Panc1 (cell line): ENCODE measurements around the gene TM2D1. TPM values are rescaled to one million over a fixed set of nuclear protein-coding genes. Genes with fewer than 3 reads are reported as not detected.

ENCODE experiments used
- ATAC-seq: fragments of 200-7000 bp; cut with Tn5 transposase; 2 replicates; pipeline ENCODE4 v1.9.1; 2020; ENCODE audit warnings: mild to moderate bottlenecking, moderate library complexity
- BruUV-seq: library from RNA; stranded (reverse); fragments of 400-500 nt; replicated peaks from 2 replicates; lab custom pipeline; 2021; lab: Mats Ljungman, UMichigan
- CTCF ChIA-PET: fragments of 300-600 bp; sonication (Branson Sonifier 250); formaldehyde crosslinking; loops from one replicate; lab custom pipeline; 2022; ENCODE audit warnings: antibody characterized with exemption; lab: Charles Lee
- POLR2A ChIA-PET: fragments of 300-600 bp; sonication (Branson Sonifier 250); formaldehyde crosslinking; loops from one replicate; lab custom pipeline; 2022; ENCODE audit warnings: antibody characterized with exemption; lab: Charles Lee
- DNase-seq: peaks from one replicate; pipeline ENCODE4 v3.0.0-alpha.2; 2010; ENCODE audit warnings: low read depth, low spot score
- H3K27ac ChIP-seq: 2 replicates; pipeline ENCODE4 v1.5.1; 2011; ENCODE audit warnings: mild to moderate bottlenecking, low read length, inconsistent platforms
- H3K27me3 ChIP-seq: fragments of 200-500 bp; sonication (Bioruptor generic); 2 replicates; pipeline ENCODE4 v1.6.0; 2014; ENCODE audit warnings: low read length, inconsistent platforms; ENCODE audit not compliant: control insufficient read depth, insufficient read depth
- H3K36me3 ChIP-seq: fragments of 200-500 bp; sonication (Bioruptor generic); 2 replicates; pipeline ENCODE4 v1.5.1; 2014; ENCODE audit warnings: inconsistent platforms, mild to moderate bottlenecking, low read length, moderate library complexity; ENCODE audit not compliant: control insufficient read depth, insufficient read depth
- H3K4me1 ChIP-seq: 2 replicates; pipeline ENCODE4 v1.5.1; 2011; ENCODE audit warnings: inconsistent platforms, mild to moderate bottlenecking, low read length, moderate library complexity; ENCODE audit not compliant: control insufficient read depth, insufficient read depth
- H3K4me3 ChIP-seq, 2 experiments: 2 replicates each; pipeline ENCODE4 v1.5.1; 2011 to 2012; ENCODE audit warnings: low read depth in 2 of 2, low read length in 2 of 2, mild to moderate bottlenecking in 2 of 2, inconsistent platforms in 1 of 2, moderate library complexity in 1 of 2
- H3K9me3 ChIP-seq: fragments of 200-500 bp; sonication (Bioruptor generic); 2 replicates; pipeline ENCODE4 v1.5.1; 2014; ENCODE audit warnings: low read depth, mild to moderate bottlenecking, inconsistent platforms, low read length, moderate library complexity; ENCODE audit not compliant: control insufficient read depth, insufficient read depth
- CTCF ChIP-seq: fragments of 450-650 bp; IDR thresholded peaks from 2 replicates; pipeline ENCODE4 v1.5.1; 2017; ENCODE audit warnings: mild to moderate bottlenecking
- POLR2AphosphoS5 ChIP-seq: IDR thresholded peaks from 2 replicates; pipeline ENCODE4 v1.6.1; 2012; ENCODE audit warnings: mild to moderate bottlenecking, low read depth, low read length, moderate library complexity
- REST ChIP-seq, 2 experiments: IDR thresholded peaks; 2 replicates each; pipeline ENCODE4 v1.6.1; 2011 to 2012; ENCODE audit warnings: low read depth in 2 of 2, control low read depth in 1 of 2, low read length in 1 of 2, mild to moderate bottlenecking in 1 of 2, moderate library complexity in 1 of 2; ENCODE audit not compliant: insufficient read depth in 1 of 2
- SIN3A ChIP-seq: IDR thresholded peaks from 2 replicates; pipeline ENCODE4 v1.6.1; 2012; ENCODE audit warnings: low read depth, mild to moderate bottlenecking, low read length, moderate library complexity, borderline replicate concordance; ENCODE audit not compliant: insufficient read depth
- TCF7L2 ChIP-seq: IDR thresholded peaks from 2 replicates; pipeline ENCODE4 v1.6.1; 2011; ENCODE audit warnings: mild to moderate bottlenecking, low read depth, low read length, inconsistent platforms
- in situ Hi-C: cut with HindIII; loops from 2 replicates; pipeline ENCODE4 v1.10.0; 2016; ENCODE audit warnings: low sequenced_read_pairs, low pct_unique_long_range_greater_than_20kb
- intact Hi-C: fragments of 100-400 bp; cut with micrococcal nuclease; formaldehyde crosslinking; loops from one replicate; pipeline ENCODE4 v1.10.0; 2022; ENCODE audit not compliant: unreplicated experiment
- total RNA-seq: library from RNA; stranded (reverse); gene quantifications from one replicate; pipeline ENCODE4 v1.2.1, GENCODE V29; 2021; ENCODE audit not compliant: unreplicated experiment

Gene TM2D1
- total RNA-seq, 1 experiment from 2014 or later: 43.2 TPM

- CTCF ChIA-PET: no interaction called here
- ATAC-seq (no peak), DNase-seq (no peak)
- intact Hi-C loops (no loop called here), in situ Hi-C loops (no loop called here)
- Histone ChIP-seq H3K4me1 (peaks cover 3% of the 10 kb centered on the region; the same call in 1 of the 2 replicates), H3K27ac (no peak overlapping the region), H3K9me3 (no peaks in the 10 kb centered on the region), H3K36me3 (no peaks in the 10 kb centered on the region), H3K4me3 (no peak overlapping the region), H3K27me3 (no peaks in the 10 kb centered on the region)
- TF ChIP-seq POLR2AphosphoS5 (no peak), CTCF (no peak), REST (IDR thresholded peaks at IDR 0.05; ENCODE audit: insufficient read depth in 1 of 2, low read depth in 2 of 2, low read length in 1 of 2) (no peak), TCF7L2 (no peak), SIN3A (no peak)
- no TSS peak for BruUV-seq
- POLR2A ChIA-PET: no interaction called here
These were observed 85.9 kb downstream of the TM2D1 start for GRCh38 chr1:61638911-61639605.

GRCh38 chr1:61638296-61638695, 86.6 kb downstream of the TM2D1 start:
- H3K9me3 ChIP-seq: no peaks in the 10 kb centered on the region
- peaks cover 3% of the 10 kb centered on the region; the same call in 1 of the 2 replicates for H3K4me1 ChIP-seq
- BruUV-seq: no TSS peak
- ATAC-seq: no peak
- intact Hi-C loops: no loop called here
- ChIA-PET POLR2A (no interaction called here), CTCF (no interaction called here)
- H3K36me3 ChIP-seq: no peaks in the 10 kb centered on the region
- no peak for DNase-seq
- TF ChIP-seq CTCF (no peak), TCF7L2 (no peak), POLR2AphosphoS5 (no peak), SIN3A (no peak), REST (IDR thresholded peaks at IDR 0.05; ENCODE audit: insufficient read depth in 1 of 2, low read depth in 2 of 2, low read length in 1 of 2) (no peak)
- H3K27me3 ChIP-seq: no peaks in the 10 kb centered on the region
- in situ Hi-C loops: no loop called here
- no peak overlapping the region for H3K27ac ChIP-seq
- H3K4me3 ChIP-seq: no peak overlapping the region
